BJ (cell line): ENCODE data around the gene IL1B. TPM values are rescaled to one million over a fixed set of nuclear protein-coding genes. Genes with fewer than 3 reads are reported as not detected.
"Not testable (repeated sequence)": the region's sequence is repeated elsewhere in the genome, so short reads cannot be mapped to it uniquely, and the experiment has no call there.

Experiments used
- CTCF ChIA-PET: fragments of 350-600 bp; formaldehyde crosslinking; extraction: SDS; loops from one replicate; lab custom pipeline; 2021; ENCODE audit warnings: antibody characterized with exemption, inconsistent platforms; lab: Yijun Ruan, JAX
- POLR2A ChIA-PET: fragments of 300-600 bp; sonication (Branson Sonifier 250); formaldehyde crosslinking; extraction: SDS; loops from one replicate; lab custom pipeline; 2021; ENCODE audit warnings: antibody characterized with exemption; lab: Charles Lee
- DNase-seq: peaks from one replicate; pipeline ENCODE4 v3.0.0-alpha.2; 2011; ENCODE audit warnings: low read depth
- H3K27me3 ChIP-seq: 2 replicates; pipeline ENCODE4 v1.6.0; 2011; ENCODE audit warnings: low read length; ENCODE audit not compliant: control insufficient read depth, insufficient read depth
- H3K36me3 ChIP-seq: 2 replicates; pipeline ENCODE4 v1.5.1; 2011; ENCODE audit warnings: low read length; ENCODE audit not compliant: control insufficient read depth, insufficient read depth
- H3K4me3 ChIP-seq: 2 replicates; pipeline ENCODE4 v1.5.1; 2011; ENCODE audit warnings: low read depth, mild to moderate bottlenecking, control low read depth, low read length
- CTCF ChIP-seq: IDR thresholded peaks from 2 replicates; pipeline ENCODE4 v1.5.1; 2011; ENCODE audit warnings: low read depth, mild to moderate bottlenecking, control low read depth, inconsistent platforms, low read length, moderate library complexity; ENCODE audit not compliant: insufficient read depth
- polyA plus RNA-seq: library from polyadenylated mRNA; depleted of rRNA; stranded (reverse); fragments of >200 nt; gene quantifications from 2 replicates; pipeline ENCODE4 v1.2.3, GENCODE V29; 2011

The IL1B gene
- polyA plus RNA-seq, 1 experiment = 7.6 TPM

GRCh38 chr2:112867701-112868631 lies 31.4 kb upstream of the IL1B start:
- Histone ChIP-seq H3K27me3 (no peaks in the 10 kb centered on the region), H3K4me3 (no peak overlapping the region), H3K36me3 (no peaks in the 10 kb centered on the region)
- no peak for TF ChIP-seq CTCF
- POLR2A ChIA-PET = no interaction called here
- CTCF ChIA-PET = interaction anchor here (0.8 kb wide), 1 partner anchor 118 kb away, joined by 4 read pairs; no protein-coding TSS in a partner anchor
- no peak for DNase-seq

- ChIA-PET CTCF (interaction anchor here (1.4 kb wide), 1 partner anchor 13 kb away, joined by 3 read pairs; no protein-coding TSS in a partner anchor), POLR2A (no interaction called here)
- no peaks in the 10 kb centered on the region for H3K27me3 ChIP-seq
These were observed 29.7 kb upstream of the IL1B start for GRCh38 chr2:112866128-112866835.

GRCh38 chr2:112864072-112864471 lies 27.5 kb upstream of the IL1B start:
- no peak overlapping the region for H3K4me3 ChIP-seq
- ChIA-PET CTCF (interaction anchor here (0.7 to 1.4 kb wide), 2 partner anchors 22 to 199 kb away, joined by 3 read pairs; no protein-coding TSS in a partner anchor), POLR2A (no interaction called here)
- no peaks in the 10 kb centered on the region for H3K36me3 ChIP-seq
- DNase-seq = no peak
- H3K27me3 ChIP-seq = no peaks in the 10 kb centered on the region
- no peak for TF ChIP-seq CTCF

More at GRCh38 chr2:112866128-112866835, 29.7 kb upstream of the IL1B start:
- DNase-seq = no peak
- no peak overlapping the region for H3K4me3 ChIP-seq
- no peaks in the 10 kb centered on the region for H3K36me3 ChIP-seq
- no peak for TF ChIP-seq CTCF

GRCh38 chr2:112859406-112860183 lies 23.0 kb upstream of the IL1B start:
- H3K36me3 ChIP-seq, H3K27me3 ChIP-seq, DNase-seq, POLR2A ChIA-PET, H3K4me3 ChIP-seq, CTCF ChIA-PET: not testable (repeated sequence)

GRCh38 chr2:112850588-112850987 lies 14.0 kb upstream of the IL1B start:
- H3K36me3 ChIP-seq = no peaks in the 10 kb centered on the region
- no peak overlapping the region for H3K4me3 ChIP-seq
- ChIA-PET POLR2A (no interaction called here), CTCF (interaction anchor here (0.8 to 1.8 kb wide), 4 partner anchors 13 to 100 kb away, joined by 3 to 5 read pairs (median 3); no protein-coding TSS in a partner anchor)
- DNase-seq = no peak
- TF ChIP-seq CTCF = no peak
- no peaks in the 10 kb centered on the region; the same call in 1 of the 2 replicates for H3K27me3 ChIP-seq
